ENCODE results near the gene VAC14. TPM values are rescaled to one million over a fixed set of nuclear protein-coding genes. Genes with fewer than 3 reads are reported as not detected.

Gene VAC14
- total and polyA plus RNA-seq, 2 of the 8 experiments (the other 6 are each of a cell fraction or from before 2014, with no cell fraction given), result 56.0 to 108 TPM

DNA sequence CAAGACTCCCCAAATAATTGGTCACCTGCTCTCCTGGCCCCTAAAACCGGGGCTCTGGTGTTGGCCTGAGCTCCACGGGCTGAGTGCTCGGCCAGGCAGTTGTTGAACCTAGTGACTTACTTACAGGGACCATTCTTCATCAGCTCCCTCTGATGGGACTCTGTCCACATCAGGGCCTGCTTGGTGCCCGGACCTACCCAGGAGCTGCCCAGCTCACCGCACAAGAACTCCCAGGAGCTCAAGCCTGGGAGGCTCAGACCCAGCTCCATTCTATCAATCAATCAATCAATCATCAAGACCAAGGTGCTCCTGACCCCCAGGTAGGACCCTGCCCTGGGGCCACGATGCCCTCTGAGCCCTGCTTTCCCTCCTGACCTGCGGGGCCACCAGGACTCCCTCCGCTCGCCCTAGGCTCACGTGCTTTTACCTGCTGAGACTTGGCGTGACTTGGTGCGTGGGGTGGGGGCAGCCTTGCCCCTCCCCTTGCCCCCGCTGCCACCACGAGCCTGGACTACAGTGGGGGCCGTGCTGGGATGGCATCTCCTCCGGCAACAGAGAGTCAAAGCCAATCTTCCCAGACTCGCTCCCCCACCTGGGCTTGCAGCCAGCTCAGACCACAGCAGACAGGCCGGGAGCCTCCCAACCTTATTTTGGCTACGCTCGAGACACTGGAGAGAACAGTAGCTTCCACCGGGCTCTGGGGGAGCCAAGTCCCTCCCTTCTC, 138.9 kb downstream of the VAC14 start:
- Histone ChIP-seq H3K4me1 (replicated peaks in 1 of 4; ENCODE audit: control insufficient read depth in 3 of 4, insufficient read depth in 4 of 4, low read length in 3 of 4) (peaks cover 0 to 14% (median 7%) of the 10 kb centered on the region in 4 experiments; a peak in 6 of 7 replicates), H3K9me3 (ENCODE audit: insufficient read depth in 2 of 2, low read depth in 1 of 2, low read length in 1 of 2) (no peaks in the 10 kb centered on the region), H3K23me2 (ENCODE audit: low read depth, low read length) (no peaks in the 10 kb centered on the region), H4K91ac (replicated peaks; ENCODE audit: insufficient read length, low read length) (no peak overlapping the region), H4K5ac (ENCODE audit: insufficient read length, low read depth, low read length) (no peak overlapping the region), H3K27me3 (replicated peaks in 1 of 4; ENCODE audit: control insufficient read depth in 3 of 4, extremely low read depth in 1 of 4, insufficient read depth in 3 of 4, low read length in 3 of 4) (no peaks in the 10 kb centered on the region), H3K79me1 (ENCODE audit: low read depth, low read length) (no peaks in the 10 kb centered on the region), H3K36me3 (ENCODE audit: control insufficient read depth in 2 of 4, insufficient read depth in 4 of 4, low read length in 3 of 4) (peaks cover 0 to 13% (median 0%) of the 10 kb centered on the region in 4 experiments; a peak in 4 of 8 replicates), H3K4ac (replicated peaks; ENCODE audit: insufficient read length, low read depth, low read length) (no peak overlapping the region), H3K18ac (ENCODE audit: extremely low read depth, low read length) (no peak overlapping the region), H3K56ac (replicated peaks; ENCODE audit: insufficient read length, low read depth, low read length) (no peak overlapping the region), H2BK15ac (ENCODE audit: low read length) (no peak overlapping the region), H4K8ac (ENCODE audit: extremely low read depth, insufficient read depth, low read length) (peak overlapping the region; percentile 80; the same call in 1 of the 2 replicates), H2BK20ac (ENCODE audit: low read length) (no peak overlapping the region), H2BK12ac (ENCODE audit: low read depth, low read length) (0 out of 2 replicates have a peak overlapping the region, but pooled peaks have one; percentile 9), H2AFZ (ENCODE audit: low read length) (no peak overlapping the region), H2BK120ac (replicated peaks; ENCODE audit: low read depth, low read length) (no peak overlapping the region), H4K20me1 (replicated peaks in 1 of 2; ENCODE audit: control insufficient read depth in 1 of 2, insufficient read depth in 2 of 2, low read length in 2 of 2) (peaks cover 0 to 3% of the 10 kb centered on the region in 2 experiments), H3K9ac (replicated peaks in 1 of 4; ENCODE audit: extremely low read depth in 1 of 4, low read depth in 3 of 4, low read length in 3 of 4) (no peak overlapping the region), H3K27ac (ENCODE audit: low read depth, low read length) (no peak overlapping the region), H2BK5ac (ENCODE audit: low read depth, low read length) (no peak overlapping the region), H3K4me2 (ENCODE audit: insufficient read depth in 1 of 2, low read depth in 2 of 2, low read length in 2 of 2) (no peak overlapping the region), H3K4me3 (ENCODE audit: extremely low read depth in 1 of 4, insufficient read depth in 2 of 4, low read depth in 3 of 4, low read length in 4 of 4) (no peak overlapping the region), H3K14ac (ENCODE audit: insufficient read length) (no peak overlapping the region), H3K23ac (ENCODE audit: insufficient read length) (no peak overlapping the region), H3K79me2 (ENCODE audit: control insufficient read depth in 1 of 2, insufficient read depth in 2 of 2, low read length in 2 of 2) (no peaks in the 10 kb centered on the region), H2AK5ac (ENCODE audit: low read depth, low read length) (no peak overlapping the region)
- CTCF ChIA-PET (ENCODE audit: partially characterized antibody), result interaction anchor here (0.7 to 2.6 kb wide), 6 partner anchors 9 to 318 kb away, joined by 3 to 12 read pairs (median 3); no protein-coding TSS in a partner anchor
- DNase-seq (ENCODE audit: low read depth in 1 of 2, low spot score in 2 of 2) (no peak), FAIRE-seq (no peak)
- POLR2A ChIA-PET (ENCODE audit: partially characterized antibody), result interaction anchor here (0.9 to 1.7 kb wide), 7 partner anchors 17 to 281 kb away, joined by 3 to 8 read pairs (median 3); no protein-coding TSS in a partner anchor
- TF ChIP-seq CEBPB (IDR thresholded peaks at IDR 0.05; ENCODE audit: low read depth, low read length) (no peak), CREB1 (IDR thresholded peaks at IDR 0.05) (no peak), SIN3A (conservative IDR thresholded peaks at IDR 0.05 in 1 of 2, IDR thresholded peaks at IDR 0.05 in 1 of 2; ENCODE audit: low read depth in 1 of 2, low read length in 2 of 2) (no peak)
- TF ChIP-seq, protein P1, sequence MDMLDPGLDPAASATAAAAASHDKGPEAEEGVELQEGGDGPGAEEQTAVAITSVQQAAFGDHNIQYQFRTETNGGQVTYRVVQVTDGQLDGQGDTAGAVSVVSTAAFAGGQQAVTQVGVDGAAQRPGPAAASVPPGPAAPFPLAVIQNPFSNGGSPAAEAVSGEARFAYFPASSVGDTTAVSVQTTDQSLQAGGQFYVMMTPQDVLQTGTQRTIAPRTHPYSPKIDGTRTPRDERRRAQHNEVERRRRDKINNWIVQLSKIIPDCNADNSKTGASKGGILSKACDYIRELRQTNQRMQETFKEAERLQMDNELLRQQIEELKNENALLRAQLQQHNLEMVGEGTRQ (IDR thresholded peaks at IDR 0.05; ENCODE audit: low read length), result no peak
- TF ChIP-seq, protein P2, sequence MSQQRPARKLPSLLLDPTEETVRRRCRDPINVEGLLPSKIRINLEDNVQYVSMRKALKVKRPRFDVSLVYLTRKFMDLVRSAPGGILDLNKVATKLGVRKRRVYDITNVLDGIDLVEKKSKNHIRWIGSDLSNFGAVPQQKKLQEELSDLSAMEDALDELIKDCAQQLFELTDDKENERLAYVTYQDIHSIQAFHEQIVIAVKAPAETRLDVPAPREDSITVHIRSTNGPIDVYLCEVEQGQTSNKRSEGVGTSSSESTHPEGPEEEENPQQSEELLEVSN (IDR thresholded peaks at IDR 0.05), result no peak
- 90% methylated on average over 21 of the region's 21 CpGs; no CpG with 5 or more reads in 1 of the 2 experiments for WGBS, 2 experiments (ENCODE audit: extremely low coverage in 1 of 2, insufficient coverage in 1 of 2, insufficient read length in 1 of 2, insufficient replicate concordance in 2 of 2, low coverage in 1 of 2, low lambda C conversion rate in 2 of 2, missing lambda C conversion rate in 1 of 2)
